M059J (cell line): ENCODE data around the gene FRMPD4. TPM values are rescaled to one million over a fixed set of nuclear protein-coding genes. Genes with fewer than 3 reads are reported as not detected.
"Not testable (repeated sequence)": the region's sequence is repeated elsewhere in the genome, so short reads cannot be mapped to it uniquely, and the experiment has no call there.

Source experiments
- DNase-seq: peaks from one replicate; pipeline ENCODE4 v3.0.0-alpha.2; 2012; ENCODE audit warnings: low read depth
- total RNA-seq: library from RNA; depleted of rRNA; stranded (reverse); fragments of >200 nt; shearing (Covaris generic); gene quantifications from 2 replicates; pipeline ENCODE4 v1.2.3, GENCODE V29; 2014

The FRMPD4 gene
- total RNA-seq, 1 experiment from 2014 or later, result 3.5 TPM

GRCh38 chrX:12515384-12515783 is 377.1 kb downstream of the FRMPD4 start:
- DNase-seq, result not testable (repeated sequence)

GRCh38 chrX:12526306-12526705 is 388.0 kb downstream of the FRMPD4 start:
- no peak for DNase-seq

GRCh38 chrX:12538096-12538495 is 399.8 kb downstream of the FRMPD4 start:
- not testable (repeated sequence) for DNase-seq

GRCh38 chrX:12542251-12542650 is 404.0 kb downstream of the FRMPD4 start:
- DNase-seq, result not testable (repeated sequence)

- no peak for DNase-seq
Measured at GRCh38 chrX:12548341-12548740, 410.1 kb downstream of the FRMPD4 start.

DNA sequence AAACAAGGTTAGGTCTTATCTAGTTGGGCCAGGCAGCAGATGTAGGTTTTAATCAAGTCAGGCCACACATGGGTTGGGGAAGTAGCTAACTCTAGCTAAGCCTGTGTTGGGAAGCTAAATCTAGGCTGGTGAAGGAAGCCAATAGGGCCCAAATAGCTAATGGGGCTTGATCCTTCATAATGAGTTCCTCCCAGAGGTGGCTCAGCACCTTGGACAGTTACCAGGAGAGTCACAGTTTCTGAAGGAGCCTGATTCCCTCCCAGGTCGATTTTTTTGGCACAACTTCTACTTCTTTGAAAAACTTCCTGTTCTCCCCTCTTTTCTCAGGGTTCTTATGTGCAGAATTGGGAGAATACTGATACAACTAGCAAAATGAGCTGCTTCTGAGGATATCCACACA is 410.5 kb downstream of the FRMPD4 start:
- DNase-seq, result peak; percentile 61

GRCh38 chrX:12554206-12554605 is 415.9 kb downstream of the FRMPD4 start:
- no peak for DNase-seq

DNA sequence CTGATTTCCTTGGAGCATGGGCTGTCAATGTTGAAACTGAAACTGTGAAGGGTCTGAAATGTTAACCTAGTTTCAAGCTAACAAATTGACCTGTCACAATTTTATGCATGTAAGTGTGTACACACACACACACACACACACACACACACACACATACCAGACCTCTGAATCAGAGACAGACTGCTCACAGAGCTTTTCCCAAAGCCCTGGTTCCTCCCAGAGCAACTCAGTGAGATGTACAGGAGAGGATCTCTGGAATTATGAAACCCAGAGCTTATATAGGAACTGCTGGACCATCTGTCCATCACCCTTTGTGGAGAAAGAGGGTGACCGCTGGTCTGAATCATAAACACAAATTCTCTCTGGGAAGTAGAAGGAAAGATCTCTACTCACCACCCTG is 424.8 kb downstream of the FRMPD4 start:
- peak; percentile 60 for DNase-seq

DNA sequence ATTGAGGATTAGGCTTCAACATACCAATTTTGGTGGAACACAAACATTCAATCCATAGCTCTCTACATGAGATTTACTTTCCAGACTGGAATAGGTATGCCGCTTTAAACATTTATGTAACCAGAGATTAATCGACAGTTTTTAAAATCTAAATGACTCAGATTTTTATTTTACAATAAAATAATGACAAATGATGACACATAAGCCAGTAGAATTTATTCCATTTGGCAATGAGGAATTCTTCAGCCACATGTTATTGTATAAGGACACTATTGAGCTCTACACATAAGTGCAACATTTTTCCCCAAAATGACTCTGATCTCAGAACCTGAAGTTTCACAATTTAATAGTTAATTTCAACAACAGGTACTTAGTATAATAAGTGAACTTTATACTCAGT is 425.9 kb downstream of the FRMPD4 start:
- no peak for DNase-seq

GRCh38 chrX:12567857-12568256 is 429.6 kb downstream of the FRMPD4 start:
- no peak for DNase-seq

DNA sequence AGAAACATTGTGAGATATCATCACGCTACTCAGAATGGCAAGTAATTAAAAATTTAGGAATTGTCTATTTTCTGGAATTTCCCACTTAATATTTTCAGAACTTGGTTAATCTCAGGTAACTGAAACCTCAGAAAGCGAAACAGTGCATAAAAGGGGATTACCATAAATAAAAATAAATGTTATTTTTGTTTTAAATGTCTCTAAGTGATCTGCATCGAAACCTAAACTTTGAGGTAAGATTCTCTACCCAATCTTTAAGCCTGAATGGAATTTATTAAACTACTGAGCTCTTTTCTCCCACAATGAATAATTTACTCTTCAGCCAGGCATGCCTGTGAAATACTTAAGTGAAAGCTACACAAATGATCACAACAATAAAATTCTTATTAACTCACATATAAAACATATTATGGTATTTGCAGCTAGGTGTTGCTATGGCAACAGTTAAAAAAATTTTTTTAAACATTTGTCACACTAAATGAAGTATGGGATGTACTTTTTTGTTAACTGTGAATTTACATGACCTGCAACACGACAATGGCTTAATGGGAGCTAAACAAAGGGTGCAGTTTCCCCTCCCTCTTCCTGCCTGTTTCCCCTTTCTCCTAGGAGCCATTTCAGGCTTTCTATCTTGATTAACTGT is 432.7 kb downstream of the FRMPD4 start:
- no peak for DNase-seq

DNA sequence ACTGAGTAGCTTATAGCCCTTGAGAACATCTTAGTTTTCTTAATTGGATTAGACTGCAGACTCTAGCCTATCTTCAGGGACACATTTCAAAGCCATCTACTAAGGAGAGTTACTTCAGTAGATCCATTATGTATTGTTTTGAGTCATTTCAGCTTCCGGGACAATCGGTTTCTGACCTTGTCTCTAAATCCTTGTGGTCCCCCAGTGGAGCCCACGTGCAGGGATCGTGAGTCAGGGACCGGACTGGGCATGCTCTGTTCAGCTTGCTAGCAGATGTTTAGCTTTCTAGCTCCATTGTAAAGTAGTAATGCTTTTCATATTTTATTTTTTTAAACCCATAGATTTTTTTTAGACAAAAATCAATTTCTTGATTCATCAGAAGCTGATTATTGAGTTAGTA is 441.0 kb downstream of the FRMPD4 start:
- no peak for DNase-seq

DNA sequence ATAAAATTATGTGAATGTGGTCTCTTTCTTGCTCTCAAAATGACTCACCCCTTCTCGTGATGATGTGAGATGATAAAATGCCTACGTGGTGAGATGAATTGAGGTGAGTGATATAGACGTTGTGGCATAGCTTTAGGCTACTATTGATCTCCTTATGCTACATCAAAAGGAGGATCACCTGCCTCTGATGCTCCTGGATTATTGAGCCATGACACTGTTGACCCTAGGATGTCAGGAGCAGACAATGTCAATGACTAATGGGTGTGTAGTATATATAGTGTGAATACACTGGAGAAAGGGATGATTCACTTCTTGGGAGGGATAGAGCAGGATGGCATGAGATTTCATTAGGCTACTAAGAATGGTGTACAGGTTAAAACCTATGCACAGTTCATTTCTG is 442.3 kb downstream of the FRMPD4 start:
- peak; percentile 66 for DNase-seq

DNA sequence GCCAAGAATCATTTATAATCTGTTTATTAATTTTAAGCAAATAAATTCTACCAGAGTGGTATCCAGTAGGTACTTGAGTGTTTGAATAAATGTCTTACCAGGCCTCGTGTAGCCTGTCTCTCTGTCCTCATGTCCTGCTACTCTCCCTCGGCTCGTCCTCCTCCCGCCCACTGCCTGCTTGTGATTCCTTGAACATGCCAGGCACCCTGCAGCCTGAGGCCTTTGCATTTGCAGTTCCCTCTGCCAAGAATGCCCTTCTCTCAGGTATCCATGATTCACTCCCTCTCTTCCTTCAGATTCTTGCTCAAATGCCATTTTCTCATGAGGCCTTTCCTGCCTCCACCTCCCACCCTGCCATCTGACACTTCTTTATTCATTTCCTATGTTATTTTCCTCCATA is 443.3 kb downstream of the FRMPD4 start:
- peak; percentile 15 for DNase-seq

- no peak for DNase-seq
Measured at GRCh38 chrX:12582649-12583048, 444.4 kb downstream of the FRMPD4 start.

- DNase-seq, result no peak
Measured at GRCh38 chrX:12583543-12583942, 445.3 kb downstream of the FRMPD4 start.

DNA sequence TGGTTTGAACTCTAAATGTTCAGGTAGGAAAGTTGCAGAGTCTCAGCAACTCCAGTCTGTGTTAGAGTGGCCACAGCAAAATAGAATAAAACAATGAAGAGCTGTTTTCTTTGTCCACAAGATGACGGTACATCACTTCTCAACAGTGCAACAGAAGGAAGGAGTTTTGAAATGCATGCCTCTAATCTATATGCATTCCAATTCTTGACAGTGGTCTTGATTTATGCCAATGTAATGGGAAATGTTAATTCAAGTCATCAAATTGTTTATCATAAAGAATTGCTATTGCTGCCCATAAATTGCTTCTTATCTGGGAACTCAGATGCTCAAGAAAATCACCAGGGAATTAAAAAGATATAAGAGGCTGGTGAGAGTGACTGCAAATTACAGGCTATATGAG is 457.4 kb downstream of the FRMPD4 start:
- no peak for DNase-seq

- peak; percentile 91 for DNase-seq
Measured at GRCh38 chrX:12610079-12610478, 471.8 kb downstream of the FRMPD4 start.

DNA sequence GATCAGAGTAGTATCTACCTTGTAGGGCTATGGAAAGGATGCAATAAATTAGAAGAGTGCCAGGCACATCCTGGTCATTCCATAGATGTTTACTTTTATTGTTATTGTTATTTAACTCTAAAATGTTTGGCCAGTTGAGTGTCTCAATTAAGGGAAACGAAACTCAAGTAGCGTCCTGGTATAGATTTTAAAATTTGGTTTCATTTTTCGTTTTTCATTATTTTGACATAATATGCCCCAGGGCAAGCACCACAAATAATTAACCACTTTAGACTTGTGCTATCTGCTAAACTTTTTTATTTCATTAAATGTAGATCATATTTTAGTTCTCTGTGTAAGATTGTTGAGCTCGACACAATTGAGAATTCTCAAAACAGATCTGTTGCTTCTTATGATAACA is 473.2 kb downstream of the FRMPD4 start:
- DNase-seq, result no peak

DNA sequence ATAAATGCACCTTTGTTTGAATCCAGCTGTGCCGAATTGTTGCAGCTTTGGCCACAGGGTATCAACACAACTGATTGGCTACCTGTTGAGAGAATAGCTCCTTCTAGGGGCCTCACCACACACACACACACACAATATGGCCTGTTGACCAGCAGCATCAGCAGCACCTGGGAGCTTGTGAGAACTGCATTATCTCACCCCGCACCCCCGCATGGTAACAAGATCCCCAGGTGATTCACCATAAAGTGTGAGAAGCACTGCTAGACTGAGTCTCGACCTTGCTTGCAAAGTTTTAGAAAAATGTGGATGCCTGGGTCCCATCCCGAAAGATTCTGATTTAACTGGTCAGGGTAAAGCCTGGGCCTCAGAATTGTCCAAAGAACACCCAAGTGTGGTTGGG is 476.0 kb downstream of the FRMPD4 start:
- DNase-seq, result no peak

GRCh38 chrX:12615061-12615460 is 476.8 kb downstream of the FRMPD4 start:
- DNase-seq, result no peak

- DNase-seq, result no peak
Measured at GRCh38 chrX:12617241-12617640, 479.0 kb downstream of the FRMPD4 start.

DNA sequence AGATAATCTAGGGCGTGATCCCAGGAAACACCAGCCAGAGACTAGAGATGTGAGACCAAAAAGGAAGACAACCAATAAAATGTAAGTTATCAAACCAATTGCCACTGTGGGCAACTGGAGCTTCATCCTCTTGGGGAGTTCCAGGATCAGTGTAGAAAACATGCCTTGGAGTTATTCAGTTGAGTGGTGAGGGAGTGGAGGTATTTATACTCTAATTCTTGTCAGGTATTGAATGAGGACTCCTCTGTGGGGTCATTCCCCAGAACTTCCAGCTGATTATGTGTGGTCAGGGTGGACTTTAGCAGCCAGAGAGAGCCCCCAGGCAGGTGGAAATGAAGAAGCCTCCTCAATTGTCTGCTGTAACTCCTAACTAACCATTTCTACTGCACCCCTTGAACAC is 509.0 kb downstream of the FRMPD4 start:
- no peak for DNase-seq

GRCh38 chrX:12648995-12649394 is 510.7 kb downstream of the FRMPD4 start:
- no peak for DNase-seq
